ENCODE measurements around the gene MIF. TPM values are rescaled to one million over a fixed set of nuclear protein-coding genes. Genes with fewer than 3 reads are reported as not detected.

Gene MIF
- 242 TPM for total RNA-seq
- long read RNA-seq, transcript MIF-201 (3 exons, 939 nt), result major isoform, 150 of 154 reads
- long read RNA-seq, partial matches to known transcripts, result 0 of 154 reads
- long read RNA-seq, other reads (novel, unspliced or antisense), result 1 of 154 reads

DNA sequence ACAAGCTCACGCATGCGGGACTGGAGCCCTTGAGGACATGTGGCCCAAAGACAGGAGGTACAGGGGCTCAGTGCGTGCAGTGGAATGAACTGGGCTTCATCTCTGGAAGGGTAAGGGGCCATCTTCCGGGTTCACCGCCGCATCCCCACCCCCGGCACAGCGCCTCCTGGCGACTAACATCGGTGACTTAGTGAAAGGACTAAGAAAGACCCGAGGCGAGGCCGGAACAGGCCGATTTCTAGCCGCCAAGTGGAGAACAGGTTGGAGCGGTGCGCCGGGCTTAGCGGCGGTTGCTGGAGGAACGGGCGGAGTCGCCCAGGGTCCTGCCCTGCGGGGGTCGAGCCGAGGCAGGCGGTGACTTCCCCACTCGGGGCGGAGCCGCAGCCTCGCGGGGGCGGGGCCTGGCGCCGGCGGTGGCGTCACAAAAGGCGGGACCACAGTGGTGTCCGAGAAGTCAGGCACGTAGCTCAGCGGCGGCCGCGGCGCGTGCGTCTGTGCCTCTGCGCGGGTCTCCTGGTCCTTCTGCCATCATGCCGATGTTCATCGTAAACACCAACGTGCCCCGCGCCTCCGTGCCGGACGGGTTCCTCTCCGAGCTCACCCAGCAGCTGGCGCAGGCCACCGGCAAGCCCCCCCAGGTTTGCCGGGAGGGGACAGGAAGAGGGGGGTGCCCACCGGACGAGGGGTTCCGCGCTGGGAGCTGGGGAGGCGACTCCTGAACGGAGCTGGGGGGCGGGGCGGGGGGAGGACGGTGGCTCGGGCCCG is at the start of gene MIF:
Gene MIF (plus strand): TSS at position 439 of the 765 bp plus-strand sequence. CDS start 92 bp downstream, at position 531.
- peak within 1 kb of the TSS; percentile 80 for H3K4me3 ChIP-seq
- peak; percentile 95 for DNase-seq
- H3K36me3 ChIP-seq, result peaks cover 20% of the 10 kb centered on the region
- H3K27ac ChIP-seq (replicated peaks), result peak within 1 kb of the TSS; percentile 93
- intact Hi-C loops (cut with micrococcal nuclease), result no loop called here
- TF ChIP-seq, protein P1, sequence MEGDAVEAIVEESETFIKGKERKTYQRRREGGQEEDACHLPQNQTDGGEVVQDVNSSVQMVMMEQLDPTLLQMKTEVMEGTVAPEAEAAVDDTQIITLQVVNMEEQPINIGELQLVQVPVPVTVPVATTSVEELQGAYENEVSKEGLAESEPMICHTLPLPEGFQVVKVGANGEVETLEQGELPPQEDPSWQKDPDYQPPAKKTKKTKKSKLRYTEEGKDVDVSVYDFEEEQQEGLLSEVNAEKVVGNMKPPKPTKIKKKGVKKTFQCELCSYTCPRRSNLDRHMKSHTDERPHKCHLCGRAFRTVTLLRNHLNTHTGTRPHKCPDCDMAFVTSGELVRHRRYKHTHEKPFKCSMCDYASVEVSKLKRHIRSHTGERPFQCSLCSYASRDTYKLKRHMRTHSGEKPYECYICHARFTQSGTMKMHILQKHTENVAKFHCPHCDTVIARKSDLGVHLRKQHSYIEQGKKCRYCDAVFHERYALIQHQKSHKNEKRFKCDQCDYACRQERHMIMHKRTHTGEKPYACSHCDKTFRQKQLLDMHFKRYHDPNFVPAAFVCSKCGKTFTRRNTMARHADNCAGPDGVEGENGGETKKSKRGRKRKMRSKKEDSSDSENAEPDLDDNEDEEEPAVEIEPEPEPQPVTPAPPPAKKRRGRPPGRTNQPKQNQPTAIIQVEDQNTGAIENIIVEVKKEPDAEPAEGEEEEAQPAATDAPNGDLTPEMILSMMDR (IDR thresholded peaks at IDR 0.05; ENCODE audit: borderline replicate concordance), result peak; percentile 75
- H3K4me1 ChIP-seq, result peaks cover 40% of the 10 kb centered on the region
- H3K27me3 ChIP-seq (ENCODE audit: low read depth), result no peaks in the 10 kb centered on the region
- no peaks in the 10 kb centered on the region for H3K9me3 ChIP-seq (replicated peaks)

DNA sequence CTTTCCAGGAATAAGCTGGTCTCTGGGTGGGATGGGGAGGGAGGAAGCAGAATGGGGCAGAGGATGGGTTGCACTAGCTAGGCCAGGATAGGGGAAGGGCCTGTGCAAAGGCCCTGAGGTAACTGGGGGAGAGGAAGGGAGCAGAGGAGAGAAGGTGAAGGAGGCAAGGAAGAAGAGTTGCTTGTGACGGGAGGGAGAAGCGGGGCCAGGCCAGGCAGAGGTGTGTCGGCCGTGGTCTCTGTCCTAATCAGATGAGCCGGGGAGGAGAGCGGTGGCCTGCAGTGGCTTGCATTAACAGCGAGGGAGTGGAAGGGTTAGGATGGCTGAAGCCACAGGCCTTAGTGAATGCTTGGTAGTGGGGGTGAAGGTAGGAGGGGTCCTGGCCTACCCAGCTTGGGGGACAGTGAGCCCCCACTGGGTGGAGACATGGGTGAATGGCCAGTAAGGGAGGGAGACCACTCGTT is 49.4 kb upstream of the MIF start:
- peak overlapping the region; percentile 86 for H3K27ac ChIP-seq (replicated peaks)
- no peak for DNase-seq
- no peaks in the 10 kb centered on the region for H3K27me3 ChIP-seq (ENCODE audit: low read depth)
- TF ChIP-seq, protein P1 (IDR thresholded peaks at IDR 0.05; ENCODE audit: borderline replicate concordance), result no peak
- H3K9me3 ChIP-seq (replicated peaks), result no peaks in the 10 kb centered on the region
- H3K36me3 ChIP-seq, result no peaks in the 10 kb centered on the region
- intact Hi-C loops (cut with micrococcal nuclease), result loop anchor here (5.0 kb wide), 1 partner anchor 72 kb away; the partner anchor contains the start of gene MMP11
- H3K4me3 ChIP-seq, result no peak overlapping the region
- peaks cover 53% of the 10 kb centered on the region for H3K4me1 ChIP-seq

DNA sequence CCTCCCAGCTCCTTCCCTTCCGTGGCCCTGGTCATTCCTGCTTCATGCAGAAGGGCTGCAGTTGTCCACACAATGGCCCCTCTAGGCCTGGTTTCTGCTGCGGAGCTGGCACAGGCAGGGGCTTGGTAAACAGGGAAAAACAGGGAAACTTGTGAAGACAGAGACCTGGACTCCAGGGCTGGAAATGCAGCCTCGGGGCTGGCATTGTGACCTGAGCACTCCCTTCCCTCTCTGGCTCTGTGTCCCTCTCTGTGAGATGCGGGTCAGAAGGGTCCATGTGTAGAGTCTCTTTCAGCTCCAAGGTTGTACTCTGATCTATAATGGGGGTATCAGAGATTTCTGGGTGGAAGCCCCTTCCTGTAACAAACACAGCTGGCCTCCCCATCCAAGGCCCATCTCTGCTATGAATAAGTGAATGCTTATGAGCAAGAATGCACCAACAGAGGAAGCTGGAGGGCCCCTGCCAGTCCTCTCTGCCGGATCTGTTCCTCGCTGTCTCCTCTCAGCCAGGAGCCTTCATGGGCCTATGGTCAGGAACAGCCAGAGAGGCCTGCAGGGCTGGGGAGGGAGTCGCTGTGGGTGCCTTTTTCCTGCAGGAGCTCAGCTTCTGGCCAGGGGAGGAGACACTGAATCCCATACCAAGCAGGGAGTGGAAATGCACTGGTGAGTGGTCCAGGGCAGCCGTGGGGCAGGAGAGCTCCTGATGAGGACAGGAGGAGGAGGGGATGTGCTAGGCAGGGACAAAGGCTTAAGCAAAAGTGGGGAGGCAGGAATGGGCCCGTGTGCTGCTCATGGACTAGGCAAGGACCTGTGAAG is 48.7 kb upstream of the MIF start:
- Histone ChIP-seq H3K4me1 (peaks cover 50% of the 10 kb centered on the region), H3K9me3 (replicated peaks) (no peaks in the 10 kb centered on the region)

DNA sequence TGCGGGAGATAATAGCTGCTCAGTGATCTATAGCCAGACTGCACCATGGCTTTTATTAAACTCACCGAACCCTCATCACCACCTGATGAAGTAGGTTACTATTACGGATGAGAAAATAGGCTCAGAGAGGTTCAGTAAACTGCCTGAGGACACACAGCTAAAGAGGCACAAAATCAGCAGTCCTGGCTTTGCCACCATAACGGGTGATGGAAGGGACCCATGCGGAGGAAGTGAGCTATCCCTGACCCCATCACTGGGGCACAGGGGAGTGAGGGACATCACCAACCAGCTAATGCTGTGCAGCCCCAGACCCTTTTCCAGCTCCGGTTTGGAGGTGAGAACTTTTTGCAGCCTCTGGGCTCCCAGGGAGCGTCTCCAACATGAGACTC is 48.1 kb upstream of the MIF start:
- H3K4me1 ChIP-seq, result peaks cover 50% of the 10 kb centered on the region
- intact Hi-C loops (cut with micrococcal nuclease), result loop anchor here (5.0 kb wide), 1 partner anchor 74 kb away; the partner anchor contains the start of gene MMP11
- no peak overlapping the region for H3K4me3 ChIP-seq
- TF ChIP-seq, protein P1 (IDR thresholded peaks at IDR 0.05; ENCODE audit: borderline replicate concordance), result no peak
- no peaks in the 10 kb centered on the region for H3K36me3 ChIP-seq
- no peak for DNase-seq
- no peaks in the 10 kb centered on the region for H3K27me3 ChIP-seq (ENCODE audit: low read depth)
- H3K9me3 ChIP-seq (replicated peaks), result no peaks in the 10 kb centered on the region
- H3K27ac ChIP-seq (replicated peaks), result peak overlapping the region; percentile 86

More for the DNA sequence above, 48.7 kb upstream of the MIF start:
- Histone ChIP-seq H3K27ac (replicated peaks) (peak overlapping the region; percentile 86), H3K36me3 (no peaks in the 10 kb centered on the region), H3K27me3 (ENCODE audit: low read depth) (no peaks in the 10 kb centered on the region), H3K4me3 (no peak overlapping the region)
- TF ChIP-seq, protein P1 (IDR thresholded peaks at IDR 0.05; ENCODE audit: borderline replicate concordance), result no peak
- intact Hi-C loops (cut with micrococcal nuclease), result loop anchor here (5.0 kb wide), 1 partner anchor 73 kb away; the partner anchor contains the start of gene MMP11
- DNase-seq, result no peak

- H3K27me3 ChIP-seq (ENCODE audit: low read depth), result no peaks in the 10 kb centered on the region
- no peaks in the 10 kb centered on the region for H3K36me3 ChIP-seq
- DNase-seq, result no peak
- intact Hi-C loops (cut with micrococcal nuclease), result loop anchor here (5.0 kb wide), 1 partner anchor 75 kb away; the partner anchor contains the start of gene MMP11
- TF ChIP-seq, protein P1 (IDR thresholded peaks at IDR 0.05; ENCODE audit: borderline replicate concordance), result no peak
- peaks cover 50% of the 10 kb centered on the region for H3K4me1 ChIP-seq
- H3K27ac ChIP-seq (replicated peaks), result peak overlapping the region; percentile 86
- H3K4me3 ChIP-seq, result no peak overlapping the region
- no peaks in the 10 kb centered on the region for H3K9me3 ChIP-seq (replicated peaks)
These were observed 46.8 kb upstream of the MIF start for GRCh38 chr22:23847310-23847920.

All from left ventricle myocardium inferior (tissue), 1 donor.